GM19238 (cell line): ENCODE measurements around the gene PRG2.

Experiments used
- DNase-seq: peaks from one replicate; pipeline ENCODE4 v3.0.0; 2011; ENCODE audit warnings: low spot score; ENCODE audit not compliant: insufficient read length

PRG2 gene, protein sequence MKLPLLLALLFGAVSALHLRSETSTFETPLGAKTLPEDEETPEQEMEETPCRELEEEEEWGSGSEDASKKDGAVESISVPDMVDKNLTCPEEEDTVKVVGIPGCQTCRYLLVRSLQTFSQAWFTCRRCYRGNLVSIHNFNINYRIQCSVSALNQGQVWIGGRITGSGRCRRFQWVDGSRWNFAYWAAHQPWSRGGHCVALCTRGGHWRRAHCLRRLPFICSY

DNA sequence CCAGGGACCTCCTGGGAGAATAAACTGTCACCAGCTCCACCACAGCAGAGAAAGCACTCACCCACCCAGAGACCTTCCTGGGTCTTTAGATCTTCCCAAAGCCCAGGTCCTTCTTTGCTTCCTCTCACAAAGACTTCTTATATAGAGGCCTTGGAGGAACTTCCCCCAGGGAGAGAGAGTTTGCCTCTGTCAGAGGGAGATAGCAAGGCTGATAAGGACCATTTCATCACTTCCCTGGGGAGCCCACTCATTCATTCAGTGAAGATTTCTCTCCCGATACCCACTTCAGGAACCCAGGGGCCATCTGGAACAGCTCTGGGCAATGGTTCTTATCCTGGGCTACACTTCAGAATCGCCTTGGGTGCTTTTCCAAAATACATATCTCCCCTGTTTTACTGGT is at the start of gene PRG2:
Gene PRG2, minus strand, starts transcription at position 116 of the 400 bp plus-strand sequence. CDS start 706 bp downstream, outside the sequence.
- DNase-seq, result no peak

DNA sequence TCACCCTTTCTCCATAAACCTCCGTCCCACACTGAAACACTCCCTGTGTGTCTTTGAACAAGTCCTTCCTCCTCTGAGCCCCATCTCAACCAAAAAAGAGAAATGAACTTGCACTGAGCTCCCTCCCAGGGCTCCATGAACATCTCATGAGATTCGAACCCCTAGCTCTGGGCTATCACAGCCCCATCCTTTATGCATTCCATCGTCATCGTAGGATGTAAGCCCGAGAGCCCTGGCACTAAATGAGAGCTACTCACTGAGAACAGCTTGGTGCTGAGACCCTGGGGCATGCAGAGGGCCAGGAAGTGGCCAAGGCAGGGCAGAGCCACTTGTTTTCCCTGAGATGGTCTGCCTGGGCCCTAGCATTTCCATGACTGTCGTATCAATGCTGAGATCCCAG is 49.3 kb upstream of the PRG2 start:
- DNase-seq, result no peak

DNA sequence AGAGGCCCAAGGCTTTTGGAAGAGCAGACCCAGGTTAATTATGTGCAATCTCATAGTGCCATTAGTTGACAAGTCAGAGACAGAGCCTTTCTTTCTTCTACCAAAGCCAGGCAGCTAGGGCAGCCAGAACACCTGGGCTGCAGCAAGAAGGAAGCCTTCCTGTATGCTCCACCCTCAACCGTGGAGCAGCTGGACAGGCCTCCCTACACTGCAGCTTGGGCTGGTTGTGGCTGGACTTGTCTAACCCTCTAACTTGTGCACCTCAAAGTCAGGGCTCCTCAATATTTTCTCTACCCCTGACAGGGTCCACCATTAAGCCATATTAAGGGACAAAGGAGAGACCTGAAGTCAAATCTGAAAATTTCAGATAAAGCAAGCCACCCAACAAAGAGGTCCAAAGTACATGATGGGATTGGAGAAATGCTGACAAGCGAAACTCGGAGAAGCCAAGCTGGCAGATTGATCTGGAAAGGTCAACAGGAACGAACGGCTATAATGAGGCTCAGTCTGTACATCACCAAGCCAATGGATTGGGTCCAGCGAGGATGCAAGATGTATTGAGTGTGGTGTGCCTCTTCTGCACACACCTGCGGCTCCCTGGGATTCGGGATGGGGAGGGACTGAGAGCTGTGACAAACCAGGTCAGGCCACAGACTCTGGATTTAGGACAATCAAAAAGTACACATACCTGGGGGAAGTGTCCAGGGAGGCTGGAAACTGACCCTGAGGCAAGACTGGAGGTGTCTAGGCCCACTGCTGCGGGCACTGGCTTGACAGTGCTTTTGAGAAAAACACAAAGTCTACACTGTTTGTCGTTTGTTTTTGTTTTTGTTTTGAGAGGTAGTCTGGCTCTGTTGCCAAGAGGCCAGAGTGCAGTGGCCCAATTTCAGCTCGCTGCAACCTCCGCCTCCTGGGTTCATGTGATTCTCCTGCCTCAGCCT is 48.2 kb upstream of the PRG2 start:
- no peak for DNase-seq

DNA sequence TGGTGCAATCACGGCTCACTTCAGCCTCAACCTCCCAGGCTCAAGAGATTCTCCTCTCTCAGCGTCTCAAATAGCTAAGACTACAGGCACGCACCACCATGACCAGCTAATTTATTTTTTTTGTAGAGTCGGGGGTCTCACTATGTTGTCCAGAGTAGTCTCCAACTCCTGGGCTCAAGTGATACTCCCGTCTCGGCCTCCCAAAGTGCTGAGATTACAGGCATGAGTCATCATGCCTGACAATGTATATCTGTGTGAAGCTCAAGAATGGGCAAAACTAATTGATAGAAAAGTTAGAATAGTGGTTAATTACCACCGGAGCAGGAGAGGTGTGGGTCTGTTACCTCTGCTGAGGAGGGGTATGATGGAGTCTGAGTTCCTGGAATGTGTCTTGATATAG is 45.6 kb upstream of the PRG2 start:
- no peak for DNase-seq

DNA sequence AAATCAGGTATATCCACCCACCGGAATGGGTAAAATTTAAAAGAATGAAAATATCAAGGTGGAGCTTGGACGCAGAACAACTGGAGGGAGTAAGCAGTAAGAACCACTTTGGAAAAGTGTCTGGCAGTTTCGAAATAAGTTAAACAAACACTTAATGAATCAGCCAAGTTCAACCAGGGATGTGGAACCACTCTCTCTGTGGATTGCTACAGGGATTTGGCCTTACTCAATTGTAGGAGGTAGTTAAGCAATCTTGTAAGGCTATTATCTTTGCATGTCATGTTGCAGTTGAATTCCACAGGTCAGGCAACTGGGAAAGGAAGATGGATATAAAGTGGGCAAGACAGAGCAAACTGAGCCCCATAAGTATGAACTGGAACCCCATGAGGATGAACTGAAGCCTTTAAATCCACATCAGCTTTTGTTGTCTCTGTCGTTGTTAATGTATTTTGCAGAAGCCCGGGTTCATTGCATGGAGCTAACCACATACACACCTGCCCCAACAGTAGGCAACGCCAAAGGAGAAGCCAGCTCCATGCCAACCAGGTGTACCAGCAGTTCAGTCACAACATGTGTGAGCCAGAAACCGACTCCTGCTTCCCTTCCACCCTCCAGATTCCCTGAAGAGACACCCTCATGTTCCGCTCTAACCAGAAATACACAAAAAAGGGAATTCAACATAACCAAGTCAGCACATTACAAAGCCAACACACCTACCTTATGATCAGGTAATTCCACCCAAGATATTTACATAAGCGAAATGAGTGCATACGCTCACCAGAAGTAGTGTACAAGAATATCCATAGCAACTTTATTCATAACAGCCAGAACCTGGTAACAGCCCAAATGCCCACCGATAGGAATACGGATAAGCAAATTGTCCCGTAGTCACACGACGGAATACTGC is 44.4 kb upstream of the PRG2 start:
- no peak for DNase-seq

DNA sequence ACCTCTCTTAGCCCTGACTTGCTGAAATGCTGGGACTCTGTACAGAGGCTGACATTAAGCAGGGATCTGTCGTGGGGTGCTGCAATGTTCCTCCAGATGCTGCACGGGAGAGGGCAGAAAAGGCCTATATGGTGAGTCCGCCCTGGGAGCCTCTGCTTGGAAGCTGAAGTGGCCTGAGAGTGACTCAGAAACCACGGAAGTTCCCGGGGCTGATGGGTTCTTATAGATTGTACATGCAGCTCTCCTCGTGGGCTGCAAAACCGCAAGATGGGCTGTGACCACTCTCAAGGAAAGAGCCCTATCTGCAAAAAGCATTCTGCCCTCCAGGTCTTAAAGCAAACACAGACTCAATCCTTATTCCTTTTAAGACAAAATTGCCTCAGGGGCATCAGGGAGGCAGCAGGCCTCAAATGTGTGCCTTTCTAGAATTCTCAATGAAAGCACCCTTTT is 42.3 kb upstream of the PRG2 start:
- no peak for DNase-seq

DNA sequence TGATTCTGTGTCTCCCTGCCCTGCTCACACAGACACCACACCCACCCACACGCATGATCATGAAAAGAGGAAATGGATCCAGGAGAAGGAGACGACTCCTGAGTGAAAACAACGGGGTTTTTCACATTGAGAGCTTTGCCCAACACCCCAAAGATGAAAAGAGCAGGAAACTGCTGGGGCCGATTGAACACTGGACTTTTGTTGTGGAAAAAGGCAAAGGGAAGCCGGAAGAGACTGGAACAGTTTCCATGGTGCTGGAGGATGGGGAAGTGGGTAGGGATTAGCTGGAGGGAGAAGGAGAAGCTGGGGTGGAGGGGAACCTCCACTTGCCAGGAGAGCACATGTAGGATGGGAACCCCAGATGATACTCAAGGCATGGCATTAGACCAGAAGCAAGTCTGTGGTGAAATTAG is 41.7 kb upstream of the PRG2 start:
- no peak for DNase-seq

DNA sequence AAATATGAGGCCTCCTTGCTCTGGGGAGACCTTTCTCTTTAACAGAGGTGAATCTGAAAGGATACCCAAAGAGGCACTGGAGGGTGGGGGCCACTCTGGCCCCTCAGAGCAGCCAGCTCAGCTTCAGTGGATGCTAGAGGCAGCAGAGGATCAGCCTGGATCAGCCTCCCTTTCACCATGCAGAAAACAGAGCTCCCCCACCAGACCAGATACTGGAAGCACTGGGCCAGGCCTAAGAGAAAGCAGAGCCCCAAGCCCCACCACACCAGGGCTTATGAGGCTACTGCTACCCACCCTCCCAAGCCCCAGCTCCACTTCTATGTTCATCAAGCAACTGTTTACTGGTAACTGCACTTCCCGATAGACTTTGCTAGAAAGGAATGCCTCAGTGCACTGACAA is 40.5 kb upstream of the PRG2 start:
- no peak for DNase-seq

DNA sequence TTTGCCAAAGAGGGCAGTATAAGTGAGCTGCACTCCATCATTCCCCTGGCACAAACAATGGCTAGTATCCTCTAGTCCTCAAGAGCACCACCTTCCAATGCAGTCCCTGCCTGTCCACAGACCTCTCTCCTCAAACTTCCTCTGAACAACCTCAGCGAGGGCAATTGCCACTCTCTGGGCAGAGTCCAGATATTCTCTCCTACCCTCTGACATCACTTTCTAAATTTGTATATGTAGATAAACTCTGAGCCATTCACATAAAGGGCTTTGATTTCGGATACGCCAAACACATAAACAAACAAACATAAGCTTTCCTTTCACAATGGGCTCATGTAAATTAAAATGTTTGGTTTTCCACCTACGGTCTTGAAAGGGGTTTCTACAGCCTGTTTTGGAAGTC is 39.5 kb upstream of the PRG2 start:
- DNase-seq, result no peak

DNA sequence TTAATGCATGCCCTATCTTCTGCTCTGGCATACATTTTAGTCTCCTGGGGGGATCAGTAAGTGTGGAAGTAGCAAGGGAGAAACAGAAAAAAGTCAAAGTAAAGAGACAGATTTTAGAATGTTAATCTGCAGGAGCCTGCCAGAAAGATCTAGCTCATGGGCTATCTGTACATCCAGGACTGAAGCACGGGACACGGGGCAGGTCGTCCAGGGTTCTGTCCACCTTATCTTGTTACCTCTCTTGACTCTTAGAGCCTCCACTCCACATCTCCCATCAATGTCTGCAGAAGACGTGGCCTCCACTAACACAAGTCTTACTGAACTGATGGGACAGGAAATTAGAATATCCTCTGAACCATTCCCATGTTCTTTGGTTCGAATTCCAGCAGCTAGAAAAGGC is 38.2 kb upstream of the PRG2 start:
- no peak for DNase-seq

DNA sequence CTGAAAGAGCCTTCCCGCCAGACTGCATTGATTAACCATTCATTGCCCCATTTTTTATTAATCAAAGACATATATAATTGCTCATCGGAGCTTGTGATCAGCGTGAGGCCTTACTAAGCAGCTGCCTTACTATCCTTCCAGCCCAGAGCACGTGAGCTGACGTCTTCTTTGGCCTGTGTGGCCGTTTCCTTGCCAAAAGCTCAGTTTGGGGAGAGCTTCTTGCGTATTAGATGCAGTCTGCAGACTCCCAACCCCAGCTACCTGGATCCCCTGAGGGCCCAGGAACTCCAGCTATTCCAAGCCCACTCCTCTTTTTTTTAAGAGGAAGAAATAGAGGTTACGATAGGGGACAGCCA is 37.3 kb upstream of the PRG2 start:
- DNase-seq, result no peak

DNA sequence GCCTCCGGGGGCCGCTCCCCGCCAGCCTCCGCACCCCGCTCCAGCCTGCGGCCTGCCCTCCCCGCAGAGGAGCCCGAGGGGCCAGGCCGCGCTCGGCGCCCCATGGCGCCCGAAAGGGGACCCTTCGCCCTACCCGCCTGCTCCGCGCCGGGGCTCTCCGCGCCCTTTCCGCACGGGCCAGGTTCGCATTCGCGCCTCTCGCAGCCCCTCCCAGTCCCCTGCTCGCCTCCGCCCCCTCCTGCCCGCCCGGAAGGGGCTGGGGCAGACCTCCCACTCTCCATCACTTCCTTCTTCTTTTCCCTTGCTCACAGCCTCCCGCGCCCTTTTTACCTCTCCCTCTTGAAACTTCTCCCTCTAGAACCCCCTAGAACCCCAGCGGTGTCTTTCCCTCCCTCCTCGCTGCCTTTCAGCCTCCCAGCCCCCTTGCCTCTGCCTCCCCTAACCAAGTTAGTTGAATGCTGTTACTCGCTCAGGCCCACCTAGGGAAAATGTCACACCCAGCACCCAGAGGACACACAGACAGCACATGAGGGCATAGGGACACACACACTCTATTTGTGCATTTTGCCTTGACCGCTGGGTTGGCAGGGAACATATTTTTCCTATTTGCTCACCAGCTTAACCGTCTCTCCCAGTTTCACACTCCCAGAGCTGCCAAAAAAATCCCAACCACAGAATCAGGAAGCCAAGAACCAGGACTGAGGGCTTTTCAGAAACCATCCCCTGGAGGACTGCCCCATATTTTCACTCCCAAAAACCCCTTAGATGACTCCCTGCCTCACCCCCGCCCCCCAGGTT is 36.7 kb upstream of the PRG2 start, which contains the start of gene SLC43A3:
Gene SLC43A3, minus strand, starts transcription at position 193 of the 798 bp plus-strand sequence. CDS start 949 bp downstream, outside the sequence.
- DNase-seq, result peak; percentile 58

DNA sequence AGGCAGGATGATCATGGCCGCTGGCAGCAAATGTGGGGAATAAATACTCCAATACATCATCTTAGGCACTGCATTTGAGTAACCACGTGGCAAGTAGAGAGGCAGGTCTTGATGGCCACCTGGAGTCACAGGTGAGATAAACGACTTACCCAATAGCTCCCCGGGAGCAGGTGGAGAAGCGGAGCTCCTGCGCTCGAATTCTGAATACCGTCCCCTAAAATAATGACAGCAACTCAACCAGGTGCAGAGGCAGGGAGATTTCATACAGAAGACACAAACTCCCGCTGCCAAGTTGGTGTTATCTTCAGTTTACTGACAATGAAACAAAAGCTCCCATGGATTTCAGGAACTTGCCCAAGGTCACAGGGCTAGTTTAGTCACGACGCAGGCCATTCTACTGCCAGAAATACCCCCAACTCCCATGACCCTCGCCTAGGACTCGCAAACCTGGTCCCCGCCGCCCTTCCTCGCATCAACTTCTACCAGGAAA is 36.0 kb upstream of the PRG2 start:
- DNase-seq, result no peak

DNA sequence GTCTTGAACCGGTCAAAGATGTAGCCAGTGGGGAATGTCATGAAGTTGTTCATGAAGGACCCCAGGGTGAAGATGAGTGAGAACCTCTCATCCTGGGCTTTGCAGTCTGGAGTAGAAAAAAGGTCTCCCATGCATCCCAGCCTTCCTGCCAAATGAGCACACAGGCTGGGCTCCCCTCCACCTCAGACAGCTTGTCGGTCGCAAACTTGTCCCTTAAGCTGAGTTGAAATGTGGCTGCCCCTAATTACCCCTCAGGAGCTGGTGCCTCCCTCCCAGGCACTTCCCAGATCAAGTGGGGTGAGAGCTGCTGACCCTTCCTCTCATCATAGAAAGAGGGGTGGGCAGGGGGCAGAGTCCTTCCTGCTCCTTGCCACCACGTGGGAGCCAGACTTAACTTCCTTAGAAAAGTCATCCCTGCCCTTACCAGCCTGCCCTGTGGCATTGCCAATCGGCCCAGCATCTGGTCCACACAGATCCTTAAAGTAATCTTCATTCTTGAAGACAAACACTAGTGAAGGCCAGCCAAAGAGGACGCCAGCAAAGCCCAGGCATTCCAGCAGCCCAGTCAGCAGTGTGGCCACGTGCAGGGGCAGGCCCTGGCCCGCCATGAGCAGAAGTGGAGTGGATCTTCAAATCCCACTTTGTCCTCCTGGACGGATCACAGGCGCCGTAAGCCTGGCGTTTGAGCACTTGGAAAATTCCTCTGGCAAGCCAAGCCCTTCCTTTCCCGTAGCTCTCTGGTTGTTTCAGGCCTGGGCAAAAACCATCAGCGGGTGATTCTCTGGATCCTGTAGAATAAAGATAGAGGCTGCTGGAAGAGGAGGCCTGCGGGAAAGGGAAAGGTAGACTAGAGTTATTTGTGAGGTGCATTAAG is 35.4 kb upstream of the PRG2 start:
- no peak for DNase-seq

DNA sequence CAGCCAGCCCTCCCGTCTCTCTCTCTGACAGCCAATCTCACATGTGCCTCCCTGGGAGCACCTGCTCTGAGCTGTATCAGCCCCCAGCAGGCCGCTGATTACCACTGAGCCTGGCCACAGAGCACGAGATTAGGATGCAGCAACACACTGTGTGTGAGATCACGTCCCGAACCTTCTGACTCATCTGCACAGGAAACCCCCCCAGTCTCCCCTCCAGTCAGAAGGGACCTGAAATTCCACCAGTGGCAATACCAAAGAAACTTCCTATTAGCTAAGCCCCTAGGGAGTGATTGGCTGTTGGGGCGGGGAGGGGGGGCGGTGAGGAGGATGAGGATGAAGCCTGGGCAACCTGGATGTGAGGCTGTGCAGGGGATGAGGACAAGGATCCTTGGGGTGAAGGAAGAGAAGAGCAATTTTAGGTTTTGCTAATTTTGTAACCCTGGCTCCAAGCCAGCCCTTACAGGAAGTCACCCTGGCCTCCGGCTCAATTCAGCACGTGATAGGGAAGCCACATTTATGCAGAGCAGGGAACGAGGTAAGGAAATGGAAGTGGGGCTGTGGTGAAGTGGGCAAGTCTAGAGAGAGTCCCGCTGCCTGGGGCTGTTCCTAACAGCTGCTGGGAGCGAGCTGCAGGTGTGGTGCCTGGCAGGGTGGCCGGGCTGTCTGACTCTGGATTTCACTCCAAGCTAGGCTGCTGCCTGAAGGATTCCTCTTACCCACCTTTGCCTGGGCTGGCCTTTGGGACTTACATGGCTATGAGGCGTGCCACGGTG is 34.5 kb upstream of the PRG2 start:
- peak; percentile 75 for DNase-seq

DNA sequence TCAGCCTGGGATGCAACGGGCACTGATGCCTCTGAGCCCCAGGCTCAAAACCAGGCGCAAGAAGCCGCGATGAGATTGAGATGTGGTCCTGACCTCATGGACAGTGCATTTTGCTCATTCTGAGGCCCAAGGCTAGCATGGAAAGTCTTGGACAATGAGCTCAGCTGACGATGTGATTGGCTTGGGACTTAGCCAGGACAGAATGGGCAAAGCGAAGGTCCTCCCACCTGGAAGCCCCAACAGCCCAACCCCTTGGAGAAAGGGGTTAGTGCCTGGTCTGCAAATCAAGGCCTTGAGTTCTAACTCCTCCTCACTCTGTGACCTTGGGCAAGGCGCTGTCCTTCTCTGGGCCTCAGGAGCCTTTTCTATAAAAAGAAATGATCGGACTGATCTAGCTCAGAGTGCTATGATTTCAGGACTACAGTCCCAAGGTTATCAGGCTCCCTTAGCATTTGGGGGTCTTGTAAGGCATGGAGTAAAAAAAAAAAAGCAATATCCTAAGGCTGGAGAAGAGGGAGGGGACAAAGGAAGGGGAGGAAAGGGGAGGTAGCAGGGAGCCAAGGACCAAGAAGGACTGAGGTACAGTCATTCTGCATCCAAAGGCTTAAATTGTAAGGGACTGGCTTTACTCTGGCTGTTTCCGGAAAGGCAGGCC is 33.8 kb upstream of the PRG2 start:
- DNase-seq, result no peak

DNA sequence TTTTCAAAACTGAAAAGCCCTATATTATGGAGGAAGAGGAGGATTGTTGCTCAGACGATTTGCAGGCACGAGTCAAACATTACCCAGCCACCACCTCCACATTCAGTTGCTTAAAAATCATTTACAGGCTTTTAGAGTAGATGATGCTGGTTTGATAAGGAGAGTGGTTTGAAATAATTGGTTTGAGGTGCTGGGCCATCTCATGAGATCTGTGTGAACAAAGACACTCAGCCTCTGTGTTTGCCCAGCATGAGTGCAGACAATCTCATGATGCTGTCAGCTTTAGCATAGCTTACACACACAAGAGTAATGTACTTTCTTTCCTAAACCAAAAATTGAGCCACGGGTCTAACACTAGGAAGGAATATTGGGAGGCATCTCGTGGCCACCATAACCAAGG is 32.2 kb upstream of the PRG2 start:
- DNase-seq, result no peak

DNA sequence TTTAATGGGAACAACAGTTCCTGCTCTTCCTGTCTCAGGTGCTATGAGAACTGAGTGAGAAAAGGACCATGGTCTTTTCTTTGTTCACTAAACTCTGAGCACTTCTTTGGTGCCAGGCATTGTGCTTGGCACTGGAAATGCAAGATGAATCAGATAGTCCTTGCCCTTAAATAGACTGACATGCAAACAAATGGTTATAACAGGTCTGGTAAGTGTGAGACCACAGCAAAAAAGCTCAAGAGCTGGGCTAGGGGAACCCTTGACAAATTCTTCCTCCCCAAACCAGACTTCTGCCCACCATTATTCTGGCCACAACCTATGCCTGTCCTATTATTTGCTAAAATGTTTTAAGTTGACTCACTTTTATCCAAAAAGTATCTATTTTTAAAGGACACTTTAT is 31.4 kb upstream of the PRG2 start:
- no peak for DNase-seq
